GM20431 (cell line): ENCODE results near the gene NUFIP2.
"Not testable (repeated sequence)": the region's sequence is repeated elsewhere in the genome, so short reads cannot be mapped to it uniquely, and the experiment has no call there.

ENCODE experiments used
- in situ Hi-C: fragments of 300-500 bp; cut with MseI, MboI; formaldehyde crosslinking; loops from one replicate; pipeline ENCODE4 v1.15.0; 2020; ENCODE audit warnings: low sequenced_read_pairs; ENCODE audit not compliant: unreplicated experiment

The NUFIP2 gene

DNA sequence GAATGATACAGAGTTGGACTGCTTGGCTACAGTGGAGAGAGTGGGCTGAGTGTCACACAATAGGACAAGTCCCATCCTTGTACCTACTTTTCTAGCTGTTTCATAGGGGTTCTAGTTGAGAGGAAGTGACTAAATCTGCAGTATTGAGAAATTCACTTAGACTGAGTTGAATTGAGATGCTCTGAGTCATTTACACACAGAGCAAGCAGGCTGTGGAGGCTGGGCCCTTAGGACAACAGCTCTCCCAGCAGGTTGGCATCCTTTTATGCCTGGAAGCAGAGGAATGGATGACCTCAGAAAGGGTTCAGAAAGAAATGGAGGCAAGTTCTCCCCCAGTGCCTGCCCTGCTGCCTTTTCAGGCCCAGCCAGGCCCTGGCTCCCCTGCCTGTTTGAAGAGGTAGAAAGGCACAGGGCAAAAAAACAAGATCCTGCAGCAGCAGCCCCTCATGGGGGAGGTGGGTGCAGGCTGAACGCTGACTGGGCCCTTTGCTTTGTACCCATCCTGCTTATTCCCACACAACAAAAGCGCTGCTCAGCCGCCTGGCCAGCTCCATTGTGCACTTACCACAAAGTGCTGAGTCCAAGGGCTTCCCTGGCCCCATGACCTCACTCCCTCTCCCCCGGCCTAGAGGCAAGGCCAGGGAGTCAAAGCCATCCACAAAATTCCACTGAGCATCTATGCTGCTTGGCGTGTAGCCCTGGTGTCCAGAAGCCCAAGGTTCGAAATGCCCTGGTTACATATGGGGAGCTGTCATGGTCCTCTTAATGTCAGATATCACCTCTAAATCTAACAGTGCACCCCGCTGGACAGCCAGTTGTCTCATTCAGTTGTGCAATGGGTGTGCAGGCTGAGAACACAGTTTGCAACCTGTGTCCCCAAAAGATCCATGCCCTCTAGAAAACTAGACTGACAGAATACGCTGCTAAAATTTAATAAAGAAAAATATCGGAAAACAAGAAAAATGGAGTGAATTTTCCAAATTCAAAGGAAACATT is 52.7 kb downstream of the NUFIP2 start:
- in situ Hi-C loops = no loop called here

- in situ Hi-C loops = no loop called here
These were observed 53.5 kb downstream of the NUFIP2 start for GRCh38 chr17:29240477-29240876.

- in situ Hi-C loops = no loop called here
These were observed 55.7 kb downstream of the NUFIP2 start for GRCh38 chr17:29238133-29238850.

DNA sequence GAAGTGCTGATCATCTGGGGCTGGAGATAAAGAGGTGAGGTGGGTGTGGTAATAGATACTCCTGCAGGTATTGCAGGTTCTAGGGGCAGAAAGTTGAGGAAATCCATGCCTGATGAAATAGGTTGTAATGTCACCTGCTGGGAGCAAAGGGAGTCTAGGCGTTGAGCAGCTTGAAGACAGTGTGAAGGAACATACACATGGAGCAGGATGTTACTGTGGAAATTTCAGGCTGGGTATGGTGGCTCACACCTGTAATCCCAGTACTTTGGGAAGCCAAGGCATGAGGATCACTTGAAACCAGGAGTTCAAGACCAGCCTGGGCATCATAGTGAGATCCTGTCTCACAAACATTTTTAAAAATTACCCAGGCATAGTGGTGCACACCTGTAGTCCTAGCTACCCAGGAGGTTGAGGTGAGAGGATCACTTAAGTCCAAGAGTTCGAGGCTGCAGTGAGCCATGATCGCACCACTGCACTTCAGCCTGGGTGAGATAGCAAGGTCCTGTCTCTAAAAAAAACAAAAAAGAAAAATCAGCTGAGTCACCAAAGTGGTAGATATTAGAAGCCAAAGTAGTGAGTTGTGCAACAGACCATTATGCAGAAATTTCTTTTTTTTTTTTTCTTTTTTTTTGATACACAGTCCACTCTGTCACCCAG is 56.3 kb downstream of the NUFIP2 start:
- in situ Hi-C loops = no loop called here

DNA sequence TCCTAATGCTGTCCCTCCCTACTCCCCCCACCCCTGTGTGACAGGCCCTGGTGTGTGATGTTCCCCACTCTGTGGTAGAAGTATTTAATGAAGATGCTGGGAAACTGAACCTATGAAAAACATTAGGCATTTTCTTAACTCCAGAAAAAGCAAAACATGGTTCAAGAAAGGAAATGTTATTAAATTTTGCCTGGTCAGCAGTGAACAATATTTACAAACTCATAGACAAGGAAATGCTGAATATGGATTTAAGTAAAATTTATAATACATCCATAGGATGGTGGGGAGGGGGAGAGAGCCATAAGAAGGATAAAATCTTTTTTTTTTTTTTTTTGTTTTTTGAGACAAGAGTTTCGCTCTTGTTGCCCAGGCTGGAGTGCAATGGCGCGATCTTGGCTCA is 58.0 kb downstream of the NUFIP2 start:
- in situ Hi-C loops = no loop called here

DNA sequence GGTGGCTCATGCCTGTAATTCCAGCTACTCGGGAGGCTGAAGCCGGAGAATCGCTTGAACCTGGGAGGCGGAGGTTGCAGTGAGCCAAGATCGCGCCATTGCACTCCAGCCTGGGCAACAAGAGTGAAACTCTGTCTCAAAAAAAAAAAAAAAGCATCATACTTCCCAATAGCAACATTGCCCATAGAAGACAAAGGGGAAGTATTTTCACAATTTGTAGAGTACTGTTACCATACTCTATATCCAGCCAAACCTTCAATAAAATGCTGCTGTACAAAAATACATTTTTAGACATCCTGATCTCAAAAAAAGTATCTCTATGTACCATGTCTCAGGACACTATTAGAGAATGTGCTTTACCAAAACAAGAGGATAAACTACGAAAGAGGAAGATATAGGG is 59.0 kb downstream of the NUFIP2 start:
- in situ Hi-C loops = not testable (repeated sequence)

DNA sequence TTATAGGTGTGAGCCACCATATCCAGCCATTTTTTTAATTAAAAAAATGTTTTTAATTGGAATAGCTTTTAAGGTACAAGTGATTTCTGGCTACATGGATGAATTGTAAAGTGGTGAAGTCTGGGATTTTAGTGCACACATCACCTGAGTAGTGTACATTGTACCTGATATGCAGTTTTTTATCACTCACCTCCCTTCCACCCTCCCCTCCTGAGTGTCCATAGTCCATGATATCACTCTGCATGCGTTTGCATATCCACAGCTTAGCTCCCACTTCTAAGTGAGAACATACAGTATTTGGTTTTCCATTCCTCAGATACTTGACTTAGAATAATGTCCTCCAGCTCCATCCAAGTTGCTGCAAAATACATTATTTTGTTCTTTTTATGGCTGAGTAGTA is 60.6 kb downstream of the NUFIP2 start:
- in situ Hi-C loops = no loop called here

GRCh38 chr17:29225396-29225795 is 68.6 kb downstream of the NUFIP2 start:
- in situ Hi-C loops = no loop called here

DNA sequence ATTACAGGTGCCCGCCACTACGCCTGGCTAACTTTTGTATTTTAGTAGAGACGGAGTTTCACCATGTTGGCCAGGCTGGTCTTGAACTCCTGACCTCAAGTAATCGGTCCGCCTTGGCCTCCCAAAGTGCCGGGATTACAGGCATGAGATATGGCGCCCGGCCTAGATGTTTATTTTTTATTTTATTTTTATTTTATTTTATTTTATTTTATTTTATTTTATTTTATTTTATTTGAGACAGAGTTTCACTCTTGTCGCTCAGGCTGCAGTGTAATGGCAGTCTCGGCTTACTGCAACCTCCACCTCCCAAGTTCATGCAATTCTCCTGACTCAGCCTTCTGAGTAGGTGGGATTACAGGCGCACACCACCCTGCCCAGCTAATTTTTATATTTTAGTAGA is 72.6 kb downstream of the NUFIP2 start:
- in situ Hi-C loops = not testable (repeated sequence)

DNA sequence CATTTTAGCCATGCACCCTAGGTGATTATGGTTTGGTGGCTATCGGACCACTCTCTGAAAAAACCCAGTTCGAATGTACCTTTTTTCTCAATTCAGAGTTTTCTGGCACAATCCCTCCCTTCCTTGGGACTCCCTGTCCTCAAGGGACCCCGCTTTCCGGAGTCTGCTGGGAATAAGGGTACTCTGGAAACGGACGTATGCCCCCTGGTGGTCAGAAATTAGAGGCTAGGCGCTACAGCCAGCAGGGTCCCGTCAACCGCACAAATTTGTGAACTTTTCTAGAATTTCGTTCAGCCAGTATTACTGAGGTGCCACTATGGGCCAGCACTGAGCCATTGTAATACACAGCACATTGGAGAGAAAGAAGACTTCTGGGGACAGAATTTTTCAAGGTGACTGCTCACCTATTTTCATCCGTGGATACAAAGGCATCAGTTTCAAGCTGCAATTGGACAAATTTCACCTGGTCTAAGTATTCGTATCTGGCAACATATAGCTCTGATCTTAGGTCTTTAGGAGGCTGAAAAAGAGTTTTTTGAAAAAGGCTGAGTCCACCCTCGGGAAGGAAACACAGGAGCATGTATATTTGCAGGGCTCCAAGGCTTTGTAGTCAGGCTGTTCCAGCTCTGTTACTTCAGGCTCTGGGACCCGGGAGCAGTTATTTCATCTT is 74.4 kb downstream of the NUFIP2 start:
- in situ Hi-C loops = no loop called here

- in situ Hi-C loops = no loop called here
These were observed 77.1 kb downstream of the NUFIP2 start for GRCh38 chr17:29216856-29217255.

DNA sequence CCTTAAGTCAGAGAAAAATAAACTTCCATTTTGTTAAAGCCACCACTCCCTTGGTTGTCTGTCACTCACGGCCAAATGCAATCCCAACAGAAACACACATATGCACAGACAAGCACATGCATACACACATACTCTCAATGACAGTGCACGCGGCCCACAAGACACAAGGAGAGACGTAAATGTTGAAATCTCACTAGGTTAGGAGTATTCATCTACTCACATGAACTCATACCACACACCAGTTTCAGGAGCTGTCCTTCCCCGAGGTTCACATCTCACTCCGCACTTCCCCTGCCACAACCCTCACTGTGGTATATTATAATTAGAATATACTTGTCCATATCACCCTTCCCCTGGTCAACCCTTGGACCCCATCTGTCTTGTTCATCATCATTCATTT is 77.8 kb downstream of the NUFIP2 start:
- in situ Hi-C loops = no loop called here

GRCh38 chr17:29215717-29216116 is 78.2 kb downstream of the NUFIP2 start:
- in situ Hi-C loops = no loop called here

- in situ Hi-C loops = no loop called here
These were observed 78.8 kb downstream of the NUFIP2 start for GRCh38 chr17:29215174-29215573.

- in situ Hi-C loops = no loop called here
These were observed 79.5 kb downstream of the NUFIP2 start for GRCh38 chr17:29214215-29215146.

DNA sequence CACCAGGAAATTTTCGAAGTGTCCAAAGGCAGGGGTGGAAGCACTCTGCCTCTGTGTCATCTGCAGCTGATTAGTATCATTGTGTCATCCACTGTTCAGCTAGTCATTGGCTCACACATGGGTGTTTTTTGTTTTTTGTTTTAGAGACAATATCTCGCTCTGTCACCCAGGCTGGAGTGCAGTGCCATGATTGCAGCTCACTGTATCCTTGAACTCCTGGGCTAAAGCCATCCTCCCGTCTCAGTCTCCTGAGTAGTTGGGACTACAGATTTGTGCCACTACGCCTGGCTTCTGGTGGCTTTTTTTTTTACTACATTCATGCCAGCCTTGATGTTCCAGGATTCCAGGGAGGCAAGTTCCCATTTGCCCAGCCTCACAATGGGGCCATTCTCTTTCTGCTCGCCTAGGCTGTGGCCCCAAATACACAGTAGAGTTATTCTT is 81.2 kb downstream of the NUFIP2 start:
- in situ Hi-C loops = no loop called here

- in situ Hi-C loops = no loop called here
These were observed 81.8 kb downstream of the NUFIP2 start for GRCh38 chr17:29212094-29212631.

DNA sequence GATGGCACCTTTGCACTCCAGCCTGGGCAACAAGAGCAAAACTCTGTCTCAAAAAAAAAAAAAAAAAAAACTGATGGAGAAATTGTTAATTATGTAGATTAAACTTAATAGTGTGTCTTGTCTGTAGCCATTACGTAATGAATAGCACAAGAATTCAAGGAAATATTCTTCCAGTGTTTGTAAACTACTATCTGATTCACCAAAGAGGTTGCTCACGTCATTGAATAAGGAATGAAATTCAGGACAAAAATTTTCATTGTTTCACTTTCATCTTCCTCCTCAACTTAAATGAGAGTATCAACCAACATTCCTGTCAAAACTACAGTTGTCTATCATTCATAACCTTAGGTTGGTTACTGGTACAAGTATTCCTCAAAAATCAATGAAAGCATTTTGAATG is 83.1 kb downstream of the NUFIP2 start:
- in situ Hi-C loops = no loop called here

DNA sequence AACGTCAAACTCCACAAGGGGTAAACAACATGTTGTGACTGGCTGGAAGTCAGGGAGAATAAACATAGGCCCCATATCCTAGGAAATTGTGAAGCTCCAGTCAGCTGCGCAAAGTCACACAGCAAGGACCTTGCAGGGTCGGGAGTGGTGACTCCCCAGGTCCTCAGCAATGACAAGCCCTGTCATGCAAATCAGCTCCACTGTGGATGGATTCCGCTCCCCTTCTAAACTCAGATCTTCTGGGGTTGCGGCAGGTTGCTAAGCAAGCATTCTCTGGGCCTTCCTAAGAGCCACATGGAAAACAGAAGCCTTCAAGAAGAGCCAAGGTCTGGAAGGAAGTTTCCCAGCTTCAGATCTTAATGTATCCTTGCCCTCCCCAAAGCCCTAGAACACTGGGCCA is 84.9 kb downstream of the NUFIP2 start:
- in situ Hi-C loops = no loop called here
